Esophagus squamous epithelium (tissue), 5 donors: ENCODE measurements around the gene SNX10. TPM values are rescaled to one million over a fixed set of nuclear protein-coding genes. Genes with fewer than 3 reads are reported as not detected.

Source experiments
- DNase-seq: peaks from one replicate; lab custom pipeline; 2025; lab: John Stamatoyannopoulos, UW
- H3K27ac ChIP-seq, 4 donors: fragments of 200-600 bp; sonication (generic); one replicate each; pipeline ENCODE4 v1.5.1; 2016 to 2019; ENCODE audit warnings: mild to moderate bottlenecking in 1 of 4
- H3K27me3 ChIP-seq, 4 donors: fragments of 200-600 bp; sonication (generic); 1 replicate in 3 of 4; 2 replicates in 1 of 4; pipeline versions ENCODE4 v1.5.1 to v1.6.0; 2017 to 2021; ENCODE audit warnings: antibody characterized with exemption in 1 of 4
- H3K36me3 ChIP-seq, 3 donors: fragments of 200-600 bp; sonication (generic); one replicate each; pipeline ENCODE4 v1.5.1; 2016 to 2019
- H3K4me1 ChIP-seq, 3 donors: fragments of 200-600 bp; sonication (generic); one replicate each; pipeline ENCODE4 v1.5.1; 2017 to 2019
- H3K4me3 ChIP-seq, 4 donors: fragments of 200-600 bp; sonication (generic); 1 replicate in 3 of 4; 2 replicates in 1 of 4; pipeline ENCODE4 v1.5.1; 2016 to 2019; ENCODE audit warnings: mild to moderate bottlenecking in 2 of 4, moderate library complexity in 1 of 4
- H3K9me3 ChIP-seq, 3 donors: fragments of 200-600 bp; sonication (generic); one replicate each; pipeline ENCODE4 v1.5.1; 2016 to 2019
- POLR2A ChIP-seq, 4 donors: fragments of 450-650 bp; IDR thresholded peaks; one replicate each; pipeline ENCODE4 v1.6.1; 2017; ENCODE audit warnings: antibody characterized with exemption in 4 of 4, mild to moderate bottlenecking in 4 of 4, moderate library complexity in 3 of 4
- WGBS, 2 donors: methylation state at CpG; one replicate each; pipeline ENCODE4 v1.1.5; 2018; 5-methylcytosine and 5-hydroxymethylcytosine counted together
- intact Hi-C: fragments of 100-400 bp; cut with DNase I; formaldehyde crosslinking; loops from one replicate; pipeline ENCODE4 v1.15.0; 2022
- total RNA-seq, 4 donors: library from RNA; depleted of rRNA; stranded (reverse); fragments of >200 nt; gene quantifications; one replicate each; pipeline ENCODE4 v1.1.0, GENCODE V29; 2016
- TF ChIP-seq, protein P1 (sequence below), 6 experiments: fragments of 450-650 bp in 4 of 6; fragments of 200-600 bp in 2 of 6; sonication (generic) in 2 of 6; IDR thresholded peaks; one replicate each; pipeline ENCODE4 v1.5.1; 2016 to 2019; ENCODE audit warnings: antibody characterized with exemption in 6 of 6, mild to moderate bottlenecking in 4 of 6, moderate library complexity in 4 of 6
- donor health status: DM: yes; HTN: yes; CAD: no.

Gene SNX10
- total RNA-seq, 4 donors from 2014 or later, result 2.7 to 7.4 (median 3.6) TPM; not detected in 1

DNA sequence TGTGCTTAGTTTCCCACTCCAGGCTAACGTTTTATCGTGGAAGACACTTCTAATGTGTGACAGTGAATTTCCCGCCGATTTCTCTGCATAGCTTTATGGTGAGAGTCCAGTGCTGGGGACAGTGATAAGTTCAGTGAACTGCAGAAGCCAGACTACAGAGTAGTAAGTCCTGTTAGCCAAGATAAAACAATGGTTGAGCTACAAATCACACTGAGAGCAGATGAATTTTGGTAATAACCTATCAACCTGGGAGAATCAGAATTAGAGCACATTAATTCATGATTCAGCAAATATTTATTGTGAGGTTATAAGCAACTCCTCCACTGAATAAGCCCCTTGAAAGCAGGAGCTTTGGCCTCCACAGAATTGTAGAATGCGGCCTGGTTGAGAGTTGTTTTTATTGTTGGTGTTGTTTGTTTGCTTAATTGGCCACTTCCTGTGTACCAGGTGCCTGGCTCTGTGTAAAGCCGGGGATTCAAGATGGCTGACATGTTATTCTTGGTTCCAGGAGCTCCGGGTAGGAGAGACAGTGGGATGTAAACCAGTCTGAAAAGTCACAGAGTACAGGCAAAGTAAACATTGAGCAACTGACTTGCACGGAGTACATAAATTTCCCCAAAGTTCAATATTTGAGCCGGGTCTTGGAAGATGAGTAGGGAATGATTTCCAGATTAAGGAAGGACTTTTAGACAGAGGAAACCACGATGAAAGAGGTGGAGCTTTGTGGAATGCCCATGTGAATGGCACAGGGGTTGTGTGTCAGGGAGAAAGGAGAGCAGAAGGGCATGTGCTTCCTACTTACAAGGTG is 112.7 kb downstream of the SNX10 start:
- intact Hi-C loops, result no loop called here
- Histone ChIP-seq H3K36me3 (no peaks in the 10 kb centered on the region), H3K27ac (no peak overlapping the region), H3K9me3 (no peaks in the 10 kb centered on the region), H3K27me3 (peaks cover 0 to 11% (median 0%) of the 10 kb centered on the region in 4 donors), H3K4me3 (no peak overlapping the region), H3K4me1 (peaks cover 0 to 5% (median under 1%) of the 10 kb centered on the region in 3 donors)
- no peak for DNase-seq
- 84 to 87% methylated on average over 9 to 10 of the region's 10 CpGs for WGBS, 2 donors
- no peak for TF ChIP-seq POLR2A (IDR thresholded peaks at IDR 0.05)
- TF ChIP-seq, protein P1, sequence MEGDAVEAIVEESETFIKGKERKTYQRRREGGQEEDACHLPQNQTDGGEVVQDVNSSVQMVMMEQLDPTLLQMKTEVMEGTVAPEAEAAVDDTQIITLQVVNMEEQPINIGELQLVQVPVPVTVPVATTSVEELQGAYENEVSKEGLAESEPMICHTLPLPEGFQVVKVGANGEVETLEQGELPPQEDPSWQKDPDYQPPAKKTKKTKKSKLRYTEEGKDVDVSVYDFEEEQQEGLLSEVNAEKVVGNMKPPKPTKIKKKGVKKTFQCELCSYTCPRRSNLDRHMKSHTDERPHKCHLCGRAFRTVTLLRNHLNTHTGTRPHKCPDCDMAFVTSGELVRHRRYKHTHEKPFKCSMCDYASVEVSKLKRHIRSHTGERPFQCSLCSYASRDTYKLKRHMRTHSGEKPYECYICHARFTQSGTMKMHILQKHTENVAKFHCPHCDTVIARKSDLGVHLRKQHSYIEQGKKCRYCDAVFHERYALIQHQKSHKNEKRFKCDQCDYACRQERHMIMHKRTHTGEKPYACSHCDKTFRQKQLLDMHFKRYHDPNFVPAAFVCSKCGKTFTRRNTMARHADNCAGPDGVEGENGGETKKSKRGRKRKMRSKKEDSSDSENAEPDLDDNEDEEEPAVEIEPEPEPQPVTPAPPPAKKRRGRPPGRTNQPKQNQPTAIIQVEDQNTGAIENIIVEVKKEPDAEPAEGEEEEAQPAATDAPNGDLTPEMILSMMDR (IDR thresholded peaks at IDR 0.05), result no peak

DNA sequence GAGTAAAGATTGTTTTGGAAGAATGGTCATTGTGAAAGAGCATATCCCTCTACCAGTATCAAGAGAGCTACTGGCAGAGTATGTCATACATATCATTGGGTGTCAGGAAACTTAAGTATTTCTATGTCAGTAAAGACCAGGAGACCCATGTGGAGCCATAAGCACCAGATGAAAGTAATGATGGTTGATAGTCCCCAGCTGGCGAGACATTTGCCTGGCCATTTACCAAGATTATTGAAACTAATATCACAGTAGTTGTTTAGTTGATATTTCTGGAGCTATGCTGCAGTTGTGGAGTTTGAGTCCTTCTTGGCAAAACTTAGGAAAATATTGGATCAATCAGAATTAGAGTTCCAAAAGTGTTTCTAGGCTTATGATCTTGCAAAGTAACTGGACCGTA is 114.8 kb downstream of the SNX10 start:
- no peaks in the 10 kb centered on the region for H3K27me3 ChIP-seq
- H3K4me1 ChIP-seq, result no peaks in the 10 kb centered on the region
- H3K4me3 ChIP-seq, result no peak overlapping the region
- WGBS, 2 donors, result 91 to 95% methylated on average over 2 of the region's 2 CpGs
- no peaks in the 10 kb centered on the region for H3K9me3 ChIP-seq
- TF ChIP-seq POLR2A (IDR thresholded peaks at IDR 0.05), result no peak
- TF ChIP-seq, protein P1 (IDR thresholded peaks at IDR 0.05), result no peak
- intact Hi-C loops, result no loop called here
- H3K27ac ChIP-seq, result no peak overlapping the region
- no peaks in the 10 kb centered on the region for H3K36me3 ChIP-seq
- DNase-seq, result no peak

DNA sequence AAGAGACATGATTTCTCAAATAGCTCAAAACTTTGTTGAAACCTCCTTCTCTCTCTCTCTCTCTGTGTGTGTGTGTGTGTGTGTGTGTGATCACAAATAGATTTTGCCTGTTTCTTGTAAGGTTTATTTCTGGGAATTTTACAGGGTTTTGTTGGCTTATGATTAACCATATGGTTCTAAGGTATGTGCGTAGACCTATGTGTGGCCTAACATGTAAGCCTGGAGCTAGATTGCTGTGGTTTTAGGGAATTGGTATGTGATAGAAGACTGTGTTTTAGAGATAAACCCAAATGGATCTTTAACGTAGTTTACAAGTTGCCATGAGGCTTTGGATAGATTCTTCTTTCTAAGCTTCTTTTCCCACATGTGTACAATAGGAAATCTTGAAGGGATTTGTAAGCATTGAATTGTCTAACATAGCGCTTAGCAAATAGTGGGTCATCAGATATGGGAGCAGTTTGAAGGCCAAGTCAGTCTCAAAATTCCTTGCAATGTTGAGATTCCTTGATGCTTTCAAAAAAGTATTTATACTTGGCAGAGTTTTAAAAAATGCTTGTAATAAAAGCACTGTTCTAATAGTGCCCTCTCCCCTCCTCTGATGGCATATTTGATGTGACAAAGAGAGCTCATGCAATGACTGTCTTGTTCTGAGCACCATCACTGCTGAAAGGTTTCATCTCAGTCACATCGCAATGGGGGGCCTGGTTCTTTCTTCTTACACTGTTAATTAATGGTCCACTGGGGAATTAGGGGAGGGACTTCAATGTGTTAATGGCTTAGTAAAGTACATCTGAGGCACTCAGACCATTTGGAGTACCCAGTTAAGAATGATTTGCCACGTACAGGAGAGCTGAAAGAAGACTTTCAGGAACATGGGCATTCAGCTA is 118.2 kb downstream of the SNX10 start:
- Histone ChIP-seq H3K4me1 (no peaks in the 10 kb centered on the region), H3K27ac (no peak overlapping the region), H3K4me3 (no peak overlapping the region), H3K36me3 (no peaks in the 10 kb centered on the region), H3K9me3 (no peaks in the 10 kb centered on the region), H3K27me3 (no peaks in the 10 kb centered on the region)
- no peak for DNase-seq
- no peak for TF ChIP-seq POLR2A (IDR thresholded peaks at IDR 0.05)
- TF ChIP-seq, protein P1 (IDR thresholded peaks at IDR 0.05), result no peak
- WGBS, 2 donors, result 72 to 76% methylated on average over 5 of the region's 5 CpGs
- intact Hi-C loops, result no loop called here

DNA sequence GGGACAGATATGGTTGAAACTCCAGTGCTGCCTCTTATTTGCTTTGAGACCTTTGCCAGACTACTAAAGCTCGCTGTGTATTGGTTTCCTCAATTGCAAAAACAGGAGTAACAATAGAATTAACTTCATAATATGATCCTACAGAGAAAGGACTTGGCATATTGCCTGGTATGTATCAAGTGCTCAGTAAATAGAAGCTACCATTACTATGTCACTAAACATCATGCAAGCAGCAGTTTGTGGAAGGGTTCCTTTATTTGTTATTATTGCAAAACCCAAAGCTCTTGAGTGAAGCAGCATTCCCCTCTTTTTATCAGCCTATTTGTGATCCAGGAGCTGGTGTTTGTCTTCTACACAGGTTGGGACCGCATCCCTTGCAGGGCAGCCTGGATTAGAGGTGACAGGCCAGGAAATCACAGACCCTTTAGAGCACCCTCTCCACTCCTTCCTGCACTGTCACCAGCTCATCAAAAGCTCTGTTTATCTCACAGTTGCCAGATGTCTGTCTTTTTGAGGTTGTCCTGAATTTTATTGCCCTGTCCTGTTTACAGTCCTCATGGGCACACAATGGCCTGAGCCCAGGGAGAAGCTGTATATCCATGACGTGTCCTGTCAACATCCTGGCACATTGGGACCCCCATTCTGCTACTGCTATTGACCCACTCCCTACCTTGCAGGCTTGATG is 121.5 kb downstream of the SNX10 start:
- H3K27ac ChIP-seq, result no peak overlapping the region
- peaks cover 0 to 2% (median 0%) of the 10 kb centered on the region in 4 donors for H3K27me3 ChIP-seq
- no peak for DNase-seq
- TF ChIP-seq, protein P1 (IDR thresholded peaks at IDR 0.05), result no peak
- TF ChIP-seq POLR2A (IDR thresholded peaks at IDR 0.05), result no peak
- no peaks in the 10 kb centered on the region for H3K4me1 ChIP-seq
- H3K9me3 ChIP-seq, result no peaks in the 10 kb centered on the region
- H3K4me3 ChIP-seq, result no peak overlapping the region
- WGBS, 2 donors, result 52 to 76% methylated on average over 2 to 3 of the region's 3 CpGs
- intact Hi-C loops, result no loop called here
- no peaks in the 10 kb centered on the region for H3K36me3 ChIP-seq
